Left lung (tissue), 10 donors: ENCODE data around the gene SLC14A1. TPM values are rescaled to one million over a fixed set of nuclear protein-coding genes. Genes with fewer than 3 reads are reported as not detected.

Source experiments
- ATAC-seq: fragments of 200-7000 bp; cut with Tn5 transposase; one replicate; pipeline ENCODE4 v1.9.1; 2020; ENCODE audit warnings: moderate library complexity
- DNase-seq, 4 donors: peaks; one replicate each; pipeline ENCODE4 v3.0.0-alpha.2; 2013 to 2020
- H3K27ac ChIP-seq, 2 donors: fragments of 200-600 bp; sonication (generic) in 1 of 2; one replicate each; pipeline versions ENCODE4 v1.5.0 to v1.8.0; 2020 to 2021
- H3K27me3 ChIP-seq, 2 donors: fragments of 200-600 bp; sonication (generic) in 1 of 2; one replicate each; pipeline versions ENCODE4 v1.5.0 to v1.8.0; 2020 to 2021
- H3K36me3 ChIP-seq, 2 donors: fragments of 200-600 bp; sonication (generic) in 1 of 2; one replicate each; pipeline versions ENCODE4 v1.5.0 to v1.8.0; 2020 to 2021
- H3K4me1 ChIP-seq, 2 donors: fragments of 200-600 bp; one replicate each; pipeline ENCODE4 v1.8.0; 2021
- H3K4me3 ChIP-seq, 2 donors: fragments of 200-600 bp; sonication (generic) in 1 of 2; one replicate each; pipeline versions ENCODE4 v1.5.0 to v1.8.0; 2020 to 2021; ENCODE audit warnings: mild to moderate bottlenecking in 1 of 2
- H3K9me3 ChIP-seq, 2 donors: fragments of 200-600 bp; sonication (generic) in 1 of 2; one replicate each; pipeline versions ENCODE4 v1.5.0 to v1.8.0; 2020 to 2021
- intact Hi-C, 2 donors: fragments of 100-400 bp; cut with DNase I; formaldehyde crosslinking; loops; one replicate each; pipeline versions ENCODE4 v1.11.2 to v1.14.2; 2022
- polyA plus RNA-seq, 6 donors: library from polyadenylated mRNA; unstranded; fragments of 120-200 nt; gene quantifications; one replicate each; pipeline ENCODE4 v1.2.1, GENCODE V29; 2013; ENCODE audit not compliant: insufficient read length in 6 of 6
- total RNA-seq, 2 donors: library from RNA; stranded (reverse); fragmentation: NEBNext Ultra II Directional; extraction: Animal tissue kit (Norgen Biotek cat#: 25700); gene quantifications; one replicate each; pipeline ENCODE4 v1.2.1, GENCODE V29; 2021
- TF ChIP-seq, protein P1 (sequence below), 2 donors: fragments of 200-600 bp; sonication (generic) in 1 of 2; IDR thresholded peaks; one replicate each; pipeline versions ENCODE4 v1.5.0 to v1.8.0; 2021; ENCODE audit warnings: antibody characterized with exemption in 2 of 2
- donor health status: DM: no; HTN: yes; CAD: no.
- donor health status: DM: no; HTN: no; CAD: no.

SLC14A1 gene
- total and polyA plus RNA-seq, 8 donors, result 0.86 to 3.1 (median 1.6) TPM

DNA sequence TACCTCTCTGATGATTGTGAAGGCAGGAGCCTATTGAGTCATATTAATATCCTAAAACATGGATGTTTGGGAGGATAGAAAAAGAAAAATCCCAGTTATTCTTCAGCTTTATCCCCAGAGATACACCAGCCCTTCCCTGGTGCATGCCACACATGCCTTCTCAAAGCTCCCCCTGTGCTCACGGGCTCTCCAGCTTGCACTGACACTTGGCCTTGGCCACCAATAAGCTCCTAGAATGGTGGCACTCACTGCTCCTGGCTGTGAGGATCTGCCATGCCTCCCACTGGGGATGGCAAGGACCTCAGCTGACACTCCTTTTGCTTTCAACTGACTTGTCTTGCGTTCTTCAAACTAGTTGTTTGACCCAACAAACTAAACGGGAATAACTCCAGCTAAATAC is 15.9 kb downstream of the SLC14A1 start:
- no peaks in the 10 kb centered on the region for H3K9me3 ChIP-seq
- peaks cover 0 to 7% of the 10 kb centered on the region in 2 donors for H3K27me3 ChIP-seq
- no peak overlapping the region for H3K27ac ChIP-seq
- DNase-seq (no peak), ATAC-seq (no peak)
- H3K4me3 ChIP-seq, result no peak overlapping the region
- intact Hi-C loops, result no loop called here
- H3K4me1 ChIP-seq, result no peaks in the 10 kb centered on the region
- H3K36me3 ChIP-seq, result no peaks in the 10 kb centered on the region
- TF ChIP-seq, protein P1, sequence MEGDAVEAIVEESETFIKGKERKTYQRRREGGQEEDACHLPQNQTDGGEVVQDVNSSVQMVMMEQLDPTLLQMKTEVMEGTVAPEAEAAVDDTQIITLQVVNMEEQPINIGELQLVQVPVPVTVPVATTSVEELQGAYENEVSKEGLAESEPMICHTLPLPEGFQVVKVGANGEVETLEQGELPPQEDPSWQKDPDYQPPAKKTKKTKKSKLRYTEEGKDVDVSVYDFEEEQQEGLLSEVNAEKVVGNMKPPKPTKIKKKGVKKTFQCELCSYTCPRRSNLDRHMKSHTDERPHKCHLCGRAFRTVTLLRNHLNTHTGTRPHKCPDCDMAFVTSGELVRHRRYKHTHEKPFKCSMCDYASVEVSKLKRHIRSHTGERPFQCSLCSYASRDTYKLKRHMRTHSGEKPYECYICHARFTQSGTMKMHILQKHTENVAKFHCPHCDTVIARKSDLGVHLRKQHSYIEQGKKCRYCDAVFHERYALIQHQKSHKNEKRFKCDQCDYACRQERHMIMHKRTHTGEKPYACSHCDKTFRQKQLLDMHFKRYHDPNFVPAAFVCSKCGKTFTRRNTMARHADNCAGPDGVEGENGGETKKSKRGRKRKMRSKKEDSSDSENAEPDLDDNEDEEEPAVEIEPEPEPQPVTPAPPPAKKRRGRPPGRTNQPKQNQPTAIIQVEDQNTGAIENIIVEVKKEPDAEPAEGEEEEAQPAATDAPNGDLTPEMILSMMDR (IDR thresholded peaks at IDR 0.05), result no peak

DNA sequence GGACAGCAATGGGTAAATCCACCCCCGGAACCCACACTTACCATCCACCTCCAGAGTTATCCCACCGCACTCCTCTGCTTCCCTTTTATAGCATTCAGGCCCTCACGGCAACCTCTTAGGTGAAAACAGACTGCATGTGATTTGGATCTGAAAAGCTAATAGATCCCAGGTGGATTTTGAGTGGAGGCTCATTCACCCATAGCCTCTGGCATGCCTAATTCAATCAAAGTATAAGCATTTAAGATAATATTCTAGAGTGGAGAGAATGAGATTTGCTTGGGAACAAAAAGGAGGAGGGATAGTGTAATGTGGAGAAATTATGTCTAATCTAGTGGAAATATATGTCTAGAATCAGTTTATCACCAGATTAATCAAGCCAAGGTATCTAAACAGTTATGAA is 17.1 kb downstream of the SLC14A1 start:
- ATAC-seq (no peak), DNase-seq (no peak)
- Histone ChIP-seq H3K27me3 (peaks cover 0 to 7% of the 10 kb centered on the region in 2 donors), H3K4me1 (no peaks in the 10 kb centered on the region), H3K27ac (no peak overlapping the region), H3K4me3 (no peak overlapping the region), H3K36me3 (no peaks in the 10 kb centered on the region), H3K9me3 (no peaks in the 10 kb centered on the region)
- intact Hi-C loops, result no loop called here
- TF ChIP-seq, protein P1 (IDR thresholded peaks at IDR 0.05), result no peak

DNA sequence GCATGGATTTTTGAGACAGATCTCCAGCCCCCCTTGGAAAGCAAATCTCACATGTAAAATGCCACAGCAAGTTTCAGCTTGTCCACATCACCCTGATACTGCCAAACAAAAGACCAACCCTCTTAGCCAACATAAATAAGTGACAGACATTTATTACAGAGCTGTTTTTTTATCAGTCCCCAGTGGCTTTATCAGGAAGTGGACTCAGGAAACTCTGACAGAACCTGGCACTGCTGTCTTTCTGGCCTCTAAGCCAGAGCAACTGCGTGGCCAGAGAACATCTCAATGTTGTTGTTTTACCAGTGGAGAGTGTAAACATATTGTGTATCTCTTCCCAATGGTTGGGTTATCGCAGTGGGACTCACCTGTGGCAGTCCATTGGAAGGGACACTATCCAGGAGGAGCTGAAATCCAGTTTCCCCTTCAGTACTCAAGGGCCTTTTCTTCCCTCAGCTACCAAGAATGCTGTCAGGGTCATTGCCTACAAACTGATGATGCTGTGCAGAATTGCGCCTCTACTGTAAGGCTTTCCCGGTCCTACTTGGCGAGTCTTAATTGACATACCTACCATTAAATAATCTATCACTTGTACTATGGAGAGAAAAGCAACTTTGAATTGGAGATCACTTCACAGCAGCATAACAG is 22.0 kb downstream of the SLC14A1 start:
- no peak for DNase-seq
- no peaks in the 10 kb centered on the region for H3K36me3 ChIP-seq
- no peaks in the 10 kb centered on the region for H3K9me3 ChIP-seq
- no peaks in the 10 kb centered on the region for H3K4me1 ChIP-seq
- TF ChIP-seq, protein P1 (IDR thresholded peaks at IDR 0.05), result no peak
- intact Hi-C loops, result no loop called here
- H3K27me3 ChIP-seq, result peaks cover 0 to 2% of the 10 kb centered on the region in 2 donors
- ATAC-seq, result no peak
- no peak overlapping the region for H3K27ac ChIP-seq
- no peak overlapping the region for H3K4me3 ChIP-seq

DNA sequence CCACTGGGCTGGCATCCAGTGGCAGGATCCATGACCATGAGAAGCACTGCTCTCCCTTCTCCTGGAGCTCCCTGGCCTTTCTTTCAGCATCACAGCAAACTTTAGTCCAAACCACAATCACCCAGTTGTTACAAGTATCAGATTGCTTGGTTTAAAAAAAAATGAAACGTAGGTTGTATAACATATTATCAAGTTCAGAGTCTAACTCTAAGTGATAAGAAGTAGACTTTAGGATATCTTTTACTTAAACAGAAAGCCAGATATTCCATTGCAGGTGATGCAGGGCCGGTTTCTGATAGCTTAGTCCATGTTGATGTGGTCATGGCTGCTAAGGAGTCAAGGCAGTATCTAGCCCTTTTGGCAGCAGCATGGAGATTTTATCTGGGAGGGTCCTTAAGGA is 24.5 kb downstream of the SLC14A1 start:
- Histone ChIP-seq H3K4me1 (no peaks in the 10 kb centered on the region), H3K27me3 (no peaks in the 10 kb centered on the region), H3K9me3 (no peaks in the 10 kb centered on the region), H3K36me3 (no peaks in the 10 kb centered on the region), H3K4me3 (no peak overlapping the region), H3K27ac (no peak overlapping the region)
- ATAC-seq (no peak), DNase-seq (no peak)
- intact Hi-C loops, result no loop called here
- TF ChIP-seq, protein P1 (IDR thresholded peaks at IDR 0.05), result no peak

DNA sequence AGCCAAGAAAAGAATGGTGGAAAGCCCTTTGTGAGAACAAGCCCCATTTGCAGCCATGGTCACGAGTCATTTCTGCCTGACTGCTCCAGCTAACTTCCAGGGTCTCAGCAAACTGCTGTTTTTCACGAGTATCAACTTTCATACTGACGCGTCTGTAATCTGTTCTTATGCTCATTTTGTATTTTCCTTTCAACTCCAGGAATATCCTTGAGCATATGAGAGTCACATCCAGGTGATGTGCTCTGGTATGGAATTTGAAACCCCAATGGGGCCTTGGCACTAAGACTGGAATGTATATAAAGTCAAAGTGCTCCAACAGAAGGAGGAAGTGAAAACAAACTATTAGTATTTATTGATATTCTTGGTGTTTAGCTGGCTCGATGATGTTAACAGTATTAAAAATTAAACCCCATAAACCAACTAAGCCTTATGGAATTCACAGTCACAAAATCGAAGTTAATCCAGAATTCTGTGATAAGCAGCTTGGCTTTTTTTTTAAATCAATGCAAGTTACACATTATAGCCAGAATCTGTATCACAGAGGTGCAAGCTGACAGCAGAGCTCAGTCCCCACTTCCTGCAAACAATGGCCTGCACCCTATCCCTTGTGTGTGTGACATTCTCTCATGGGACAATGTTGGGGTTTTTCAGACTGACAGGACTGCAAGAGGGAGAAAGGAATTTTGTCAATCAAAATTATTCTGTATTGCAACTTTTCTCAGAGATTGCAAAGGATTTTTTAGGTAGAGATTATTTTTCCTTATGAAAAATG is 26.1 kb downstream of the SLC14A1 start:
- no peak overlapping the region for H3K27ac ChIP-seq
- H3K27me3 ChIP-seq, result no peaks in the 10 kb centered on the region
- H3K4me1 ChIP-seq, result no peaks in the 10 kb centered on the region
- intact Hi-C loops, result no loop called here
- TF ChIP-seq, protein P1 (IDR thresholded peaks at IDR 0.05), result no peak
- no peaks in the 10 kb centered on the region for H3K9me3 ChIP-seq
- ATAC-seq (no peak), DNase-seq (no peak)
- no peak overlapping the region for H3K4me3 ChIP-seq
- no peaks in the 10 kb centered on the region for H3K36me3 ChIP-seq
